ENCODE data around the gene N4BP2L2. TPM values are rescaled to one million over a fixed set of nuclear protein-coding genes. Genes with fewer than 3 reads are reported as not detected.

Gene N4BP2L2
- total and polyA plus RNA-seq, 2 of the 13 experiments (the other 11 are each of a cell fraction or from before 2014, with no cell fraction given) = 58.9 to 81.2 TPM

DNA sequence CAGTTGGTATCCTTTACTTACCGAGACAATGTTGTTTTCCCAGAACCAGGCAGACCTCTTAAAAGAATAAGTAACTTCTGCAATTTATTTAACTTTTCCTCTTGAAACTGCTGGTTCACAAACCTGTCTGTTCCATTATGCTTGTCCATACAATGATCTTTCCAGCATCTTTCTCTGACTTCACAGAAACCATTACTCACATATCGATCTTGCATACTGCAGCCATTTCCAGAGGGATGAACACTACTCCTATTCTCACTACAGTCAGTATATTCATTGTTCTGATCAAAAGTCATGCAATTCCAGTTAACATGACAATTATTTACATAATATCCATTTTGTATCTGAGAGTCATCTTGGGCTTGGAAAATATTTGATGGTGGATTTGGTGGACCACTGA, 2.8 kb downstream of the N4BP2L2 start:
- no peaks in the 10 kb centered on the region; a peak in 1 of 5 replicates for H3K27me3 ChIP-seq (ENCODE audit: control insufficient read depth in 1 of 2, insufficient read depth in 2 of 2, low read length in 2 of 2)
- in situ Hi-C loops (cut with HindIII; ENCODE audit: extremely low pct_ligation_motif_present, low pct_unique_long_range_greater_than_20kb) = no loop called here
- no peak overlapping the region for H3K9ac ChIP-seq (ENCODE audit: insufficient read depth, low read depth, low read length)
- H3K4me1 ChIP-seq (ENCODE audit: insufficient read depth, low read length) = peaks cover 62% of the 10 kb centered on the region
- 98% methylated on average over 2 of the region's 2 CpGs for WGBS (ENCODE audit: low lambda C conversion rate)
- ATAC-seq = no peak
- peak overlapping the region; percentile 52 for H3K4me2 ChIP-seq (ENCODE audit: low read depth, low read length)
- H3K4me3 ChIP-seq (replicated peaks in 1 of 3; ENCODE audit: insufficient read depth in 1 of 3, low read depth in 2 of 3, low read length in 3 of 3) = no peak overlapping the region; a peak in 1 of 6 replicates
- peaks cover 3 to 18% of the 10 kb centered on the region in 2 experiments; a peak in 4 of 5 replicates for H3K36me3 ChIP-seq (replicated peaks in 1 of 2; ENCODE audit: control insufficient read depth in 1 of 2, insufficient read depth in 2 of 2, low read length in 2 of 2)
- no peak overlapping the region for H3K27ac ChIP-seq (ENCODE audit: extremely low read length, insufficient read depth, low read length)
- peaks cover 11% of the 10 kb centered on the region; the same call in 1 of the 2 replicates for H4K20me1 ChIP-seq (ENCODE audit: insufficient read depth, low read length)
- BruUV-seq (replicated peaks) = no TSS peak
- ChIA-PET POLR2A (no interaction called here), CTCF (ENCODE audit: low intra/inter-chr PET ratio, low total read pairs) (no interaction called here)
- no peaks in the 10 kb centered on the region for H3K9me3 ChIP-seq (ENCODE audit: low read length)
- no peak overlapping the region for H2AFZ ChIP-seq (ENCODE audit: low read length)
- H3K79me2 ChIP-seq (ENCODE audit: insufficient read depth, low read length) = peaks cover 72% of the 10 kb centered on the region
- TF ChIP-seq, protein P1, sequence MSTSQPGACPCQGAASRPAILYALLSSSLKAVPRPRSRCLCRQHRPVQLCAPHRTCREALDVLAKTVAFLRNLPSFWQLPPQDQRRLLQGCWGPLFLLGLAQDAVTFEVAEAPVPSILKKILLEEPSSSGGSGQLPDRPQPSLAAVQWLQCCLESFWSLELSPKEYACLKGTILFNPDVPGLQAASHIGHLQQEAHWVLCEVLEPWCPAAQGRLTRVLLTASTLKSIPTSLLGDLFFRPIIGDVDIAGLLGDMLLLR (CRISPR knock-in tag; IDR thresholded peaks at IDR 0.05) = no peak
- TF ChIP-seq GATAD1 (CRISPR knock-in tag; IDR thresholded peaks at IDR 0.05) = no peak
- TF ChIP-seq, protein P2, sequence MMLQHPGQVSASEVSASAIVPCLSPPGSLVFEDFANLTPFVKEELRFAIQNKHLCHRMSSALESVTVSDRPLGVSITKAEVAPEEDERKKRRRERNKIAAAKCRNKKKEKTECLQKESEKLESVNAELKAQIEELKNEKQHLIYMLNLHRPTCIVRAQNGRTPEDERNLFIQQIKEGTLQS (CRISPR knock-in tag; IDR thresholded peaks at IDR 0.05) = no peak
- TF ChIP-seq PAF1 (CRISPR knock-in tag; IDR thresholded peaks at IDR 0.05) = 0 out of 2 replicates have a peak, but pooled peaks have one; percentile 51
- no peak for TF ChIP-seq ZNF570 (CRISPR knock-in tag; IDR thresholded peaks at IDR 0.05; ENCODE audit: borderline replicate concordance)
- TF ChIP-seq, protein P3, sequence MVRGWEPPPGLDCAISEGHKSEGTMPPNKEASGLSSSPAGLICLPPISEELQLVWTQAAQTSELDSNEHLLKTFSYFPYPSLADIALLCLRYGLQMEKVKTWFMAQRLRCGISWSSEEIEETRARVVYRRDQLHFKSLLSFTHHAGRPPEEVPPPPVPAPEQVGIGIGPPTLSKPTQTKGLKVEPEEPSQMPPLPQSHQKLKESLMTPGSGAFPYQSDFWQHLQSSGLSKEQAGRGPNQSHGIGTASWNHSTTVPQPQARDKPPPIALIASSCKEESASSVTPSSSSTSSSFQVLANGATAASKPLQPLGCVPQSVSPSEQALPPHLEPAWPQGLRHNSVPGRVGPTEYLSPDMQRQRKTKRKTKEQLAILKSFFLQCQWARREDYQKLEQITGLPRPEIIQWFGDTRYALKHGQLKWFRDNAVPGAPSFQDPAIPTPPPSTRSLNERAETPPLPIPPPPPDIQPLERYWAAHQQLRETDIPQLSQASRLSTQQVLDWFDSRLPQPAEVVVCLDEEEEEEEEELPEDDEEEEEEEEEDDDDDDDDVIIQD (CRISPR knock-in tag; IDR thresholded peaks at IDR 0.05; ENCODE audit: low read depth) = no peak
- TF ChIP-seq FOXM1 (CRISPR knock-in tag; IDR thresholded peaks at IDR 0.05) = no peak
- DNase-seq (ENCODE audit: low spot score) = no peak
- intact Hi-C loops (cut with micrococcal nuclease; ENCODE audit: unreplicated experiment) = loop anchor here (5.0 to 10.0 kb wide), 2 partner anchors 38 to 111 kb away; partner anchors contain the start of gene N4BP2L1
- no peak for FAIRE-seq
